Activated T-cell treated with anti-CD3 and anti-CD28 coated beads, Interleukin-2, amount 50 U/mL, for 4 hours (primary cell): ENCODE measurements around the gene POLR1A. TPM values are rescaled to one million over a fixed set of nuclear protein-coding genes. Genes with fewer than 3 reads are reported as not detected.

ENCODE experiments used
- ATAC-seq, 2 donors: fragments of 200-7000 bp; cut with Tn5 transposase; one replicate each; pipeline ENCODE4 v1.10.0; 2021
- DNase-seq: peaks from one replicate; pipeline ENCODE4 v3.0.0-alpha.2; 2020
- H3K27me3 Mint-ChIP-seq: one replicate; pipeline ENCODE4 v1.8.0; 2021; ENCODE audit warnings: low read depth, mixed read lengths
- H3K36me3 Mint-ChIP-seq: one replicate; pipeline ENCODE4 v1.8.0; 2022; ENCODE audit warnings: mixed read lengths; ENCODE audit not compliant: insufficient read depth
- H3K4me1 Mint-ChIP-seq: one replicate; pipeline ENCODE4 v1.8.0; 2021; ENCODE audit warnings: low read depth, mixed read lengths
- H3K4me3 Mint-ChIP-seq: one replicate; pipeline ENCODE4 v1.8.0; 2021; ENCODE audit warnings: mild to moderate bottlenecking, moderate library complexity, mixed read lengths
- H3K9me3 Mint-ChIP-seq: one replicate; pipeline ENCODE4 v1.8.0; 2021; ENCODE audit warnings: mixed read lengths
- total RNA-seq, 3 donors: library from RNA; stranded (reverse); gene quantifications; one replicate each; pipeline ENCODE4 v1.2.1, GENCODE V29; 2021

The POLR1A gene
- total RNA-seq, 3 donors from 2014 or later: 80.3 to 86.3 (median 81.4) TPM

- H3K27me3 Mint-ChIP-seq: no peaks in the 10 kb centered on the region
- H3K9me3 Mint-ChIP-seq: no peaks in the 10 kb centered on the region
- peaks cover 24% of the 10 kb centered on the region for H3K4me1 Mint-ChIP-seq
- ATAC-seq (no peak), DNase-seq (no peak)
- no peak overlapping the region for H3K4me3 Mint-ChIP-seq
- H3K36me3 Mint-ChIP-seq: peaks cover 45% of the 10 kb centered on the region
These were observed 26.7 kb downstream of the POLR1A start for GRCh38 chr2:86078774-86079545.

DNA sequence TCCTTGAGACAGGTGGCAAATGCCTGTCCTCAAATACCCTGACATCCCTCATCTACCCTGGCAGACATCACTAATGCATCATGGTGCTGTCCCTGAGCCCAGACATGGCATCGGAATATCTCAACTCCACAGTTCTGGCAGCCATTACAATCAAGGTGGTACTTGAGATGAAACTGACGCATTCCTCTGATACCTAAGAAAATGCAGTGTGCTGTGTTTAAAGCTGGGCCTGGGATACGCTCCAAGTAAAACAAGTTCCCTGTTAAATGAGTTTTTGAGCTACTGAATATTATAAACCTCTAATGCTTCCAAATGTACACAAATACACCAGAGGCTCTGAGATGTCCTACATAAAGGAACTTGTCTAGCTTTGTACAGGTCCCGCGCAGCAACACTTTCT lies 29.8 kb downstream of the POLR1A start:
- ATAC-seq (no peak), DNase-seq (no peak)
- Mint-ChIP-seq H3K36me3 (peaks cover 60% of the 10 kb centered on the region), H3K27me3 (no peaks in the 10 kb centered on the region), H3K4me1 (peaks cover 24% of the 10 kb centered on the region), H3K9me3 (no peaks in the 10 kb centered on the region), H3K4me3 (no peak overlapping the region)

- Mint-ChIP-seq H3K4me1 (peaks cover 14% of the 10 kb centered on the region), H3K36me3 (peaks cover 61% of the 10 kb centered on the region), H3K9me3 (no peaks in the 10 kb centered on the region), H3K4me3 (no peak overlapping the region), H3K27me3 (no peaks in the 10 kb centered on the region)
- DNase-seq (no peak), ATAC-seq (no peak)
These were observed 30.9 kb downstream of the POLR1A start for GRCh38 chr2:86074811-86075210.

- Mint-ChIP-seq H3K4me3 (no peak overlapping the region), H3K9me3 (no peaks in the 10 kb centered on the region), H3K36me3 (peaks cover 64% of the 10 kb centered on the region), H3K27me3 (no peaks in the 10 kb centered on the region), H3K4me1 (peaks cover 10% of the 10 kb centered on the region)
- no peak for DNase-seq
- no peak for ATAC-seq
These were observed 31.4 kb downstream of the POLR1A start for GRCh38 chr2:86074256-86074655.

GRCh38 chr2:86073225-86073624 lies 32.5 kb downstream of the POLR1A start:
- no peaks in the 10 kb centered on the region for H3K27me3 Mint-ChIP-seq
- H3K36me3 Mint-ChIP-seq: peaks cover 59% of the 10 kb centered on the region
- no peak for ATAC-seq
- no peaks in the 10 kb centered on the region for H3K9me3 Mint-ChIP-seq
- no peak for DNase-seq
- H3K4me3 Mint-ChIP-seq: no peak overlapping the region
- peaks cover 4% of the 10 kb centered on the region for H3K4me1 Mint-ChIP-seq

GRCh38 chr2:86072271-86072858 lies 33.3 kb downstream of the POLR1A start:
- peaks cover 58% of the 10 kb centered on the region for H3K36me3 Mint-ChIP-seq
- no peaks in the 10 kb centered on the region for H3K27me3 Mint-ChIP-seq
- H3K9me3 Mint-ChIP-seq: no peaks in the 10 kb centered on the region
- DNase-seq (no peak), ATAC-seq (no peak)
- H3K4me1 Mint-ChIP-seq: peaks cover 8% of the 10 kb centered on the region
- H3K4me3 Mint-ChIP-seq: no peak overlapping the region

GRCh38 chr2:86070868-86071267 lies 34.8 kb downstream of the POLR1A start:
- H3K27me3 Mint-ChIP-seq: no peaks in the 10 kb centered on the region
- DNase-seq (no peak), ATAC-seq (no peak)
- peaks cover 13% of the 10 kb centered on the region for H3K4me1 Mint-ChIP-seq
- H3K9me3 Mint-ChIP-seq: no peaks in the 10 kb centered on the region
- H3K36me3 Mint-ChIP-seq: peaks cover 60% of the 10 kb centered on the region
- H3K4me3 Mint-ChIP-seq: no peak overlapping the region

- ATAC-seq (no peak), DNase-seq (no peak)
- Mint-ChIP-seq H3K27me3 (no peaks in the 10 kb centered on the region), H3K4me1 (peaks cover 13% of the 10 kb centered on the region), H3K4me3 (no peak overlapping the region), H3K36me3 (peaks cover 70% of the 10 kb centered on the region), H3K9me3 (no peaks in the 10 kb centered on the region)
These were observed 35.8 kb downstream of the POLR1A start for GRCh38 chr2:86069783-86070339.

DNA sequence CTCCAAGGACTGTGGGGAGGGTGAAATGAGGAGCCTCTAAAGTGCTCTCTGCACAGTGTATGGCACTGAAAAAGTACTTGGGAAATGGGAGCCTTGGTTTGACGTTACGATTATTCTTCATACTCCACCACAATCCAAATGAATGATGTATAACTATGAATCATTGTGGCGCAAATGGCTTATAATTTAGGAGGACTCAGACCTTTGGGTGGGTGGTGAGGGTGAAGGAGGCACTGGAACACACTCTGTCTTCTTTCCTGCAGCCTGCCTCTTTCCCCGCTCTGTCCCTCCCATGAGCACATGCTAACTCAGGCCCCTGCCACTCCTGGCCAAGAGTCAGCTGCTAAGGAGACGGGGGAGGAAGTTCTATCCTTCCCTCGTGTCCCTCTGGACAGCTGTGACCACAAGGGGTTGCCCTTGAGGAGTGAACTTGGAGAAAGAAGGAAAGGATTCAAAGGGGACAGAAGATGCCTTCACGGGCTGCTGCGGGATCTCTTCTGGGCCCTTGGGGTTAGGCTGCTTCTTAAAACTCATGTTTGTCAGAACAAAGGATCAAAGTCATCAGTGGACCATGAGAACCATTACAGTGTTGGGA lies 36.5 kb downstream of the POLR1A start:
- Mint-ChIP-seq H3K27me3 (no peaks in the 10 kb centered on the region), H3K4me3 (no peak overlapping the region), H3K9me3 (no peaks in the 10 kb centered on the region), H3K36me3 (peaks cover 73% of the 10 kb centered on the region), H3K4me1 (peaks cover 13% of the 10 kb centered on the region)
- no peak for ATAC-seq
- DNase-seq: no peak

DNA sequence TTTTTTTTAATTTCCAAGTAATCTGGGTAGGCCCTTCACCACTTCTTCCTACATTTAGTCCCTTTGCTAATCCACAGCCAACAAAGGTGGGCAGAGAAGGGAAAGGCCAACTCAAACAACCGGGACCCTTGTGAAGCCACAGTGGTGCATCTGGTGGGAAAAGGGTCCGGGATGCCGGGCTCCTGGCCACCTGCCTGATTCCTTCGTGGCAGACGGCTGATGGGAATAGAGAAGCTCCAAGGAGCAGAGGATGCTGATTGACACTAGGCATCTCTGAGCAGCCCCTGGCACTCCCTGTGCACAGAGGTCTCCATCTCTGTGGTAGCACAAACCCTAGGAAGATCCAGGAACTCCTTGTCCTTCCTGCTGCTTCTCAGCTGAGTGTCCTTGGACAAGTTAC lies 37.0 kb downstream of the POLR1A start:
- H3K36me3 Mint-ChIP-seq: peaks cover 75% of the 10 kb centered on the region
- H3K4me1 Mint-ChIP-seq: peaks cover 13% of the 10 kb centered on the region
- ATAC-seq: no peak
- H3K9me3 Mint-ChIP-seq: peaks cover 3% of the 10 kb centered on the region
- no peak for DNase-seq
- no peaks in the 10 kb centered on the region for H3K27me3 Mint-ChIP-seq
- no peak overlapping the region for H3K4me3 Mint-ChIP-seq

- Mint-ChIP-seq H3K36me3 (peaks cover 78% of the 10 kb centered on the region), H3K27me3 (no peaks in the 10 kb centered on the region), H3K4me1 (peaks cover 13% of the 10 kb centered on the region), H3K9me3 (peaks cover 7% of the 10 kb centered on the region), H3K4me3 (no peak overlapping the region)
- ATAC-seq (peak; percentile 76 to 89), DNase-seq (peak; percentile 34)
These were observed 37.5 kb downstream of the POLR1A start for GRCh38 chr2:86068136-86068588.

DNA sequence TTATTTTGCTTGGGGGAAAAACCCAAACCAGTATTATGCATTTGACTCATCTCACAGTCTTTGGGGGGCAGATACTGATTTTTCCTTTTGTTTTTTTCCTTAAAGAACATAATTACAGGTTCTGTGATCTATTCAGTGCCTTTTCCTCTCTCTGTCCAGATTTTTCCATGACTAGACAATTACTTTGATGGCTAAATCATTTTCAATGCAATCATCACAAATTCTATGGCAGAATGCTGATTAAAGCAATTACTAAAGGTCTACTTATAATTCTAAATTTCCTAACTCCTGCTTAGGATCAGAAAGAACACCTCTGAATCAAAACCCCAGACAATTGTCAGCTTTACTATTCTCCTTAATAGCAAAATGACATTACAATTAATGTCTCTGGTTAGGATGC lies 38.8 kb downstream of the POLR1A start:
- no peaks in the 10 kb centered on the region for H3K27me3 Mint-ChIP-seq
- no peak overlapping the region for H3K4me3 Mint-ChIP-seq
- no peak for ATAC-seq
- H3K36me3 Mint-ChIP-seq: peaks cover 80% of the 10 kb centered on the region
- peaks cover 10% of the 10 kb centered on the region for H3K9me3 Mint-ChIP-seq
- H3K4me1 Mint-ChIP-seq: peaks cover 11% of the 10 kb centered on the region
- no peak for DNase-seq

- Mint-ChIP-seq H3K36me3 (peaks cover 79% of the 10 kb centered on the region), H3K27me3 (no peaks in the 10 kb centered on the region), H3K4me3 (no peak overlapping the region), H3K4me1 (peaks cover 11% of the 10 kb centered on the region), H3K9me3 (peaks cover 10% of the 10 kb centered on the region)
- ATAC-seq (no peak), DNase-seq (no peak)
These were observed 39.6 kb downstream of the POLR1A start for GRCh38 chr2:86066007-86066578.

GRCh38 chr2:86065512-86065911 lies 40.2 kb downstream of the POLR1A start:
- Mint-ChIP-seq H3K4me1 (peaks cover 11% of the 10 kb centered on the region), H3K27me3 (no peaks in the 10 kb centered on the region), H3K4me3 (no peak overlapping the region), H3K9me3 (peaks cover 10% of the 10 kb centered on the region), H3K36me3 (peaks cover 78% of the 10 kb centered on the region)
- DNase-seq: no peak
- ATAC-seq: no peak
